ENCODE data around the gene SHC4.

Gene SHC4

DNA sequence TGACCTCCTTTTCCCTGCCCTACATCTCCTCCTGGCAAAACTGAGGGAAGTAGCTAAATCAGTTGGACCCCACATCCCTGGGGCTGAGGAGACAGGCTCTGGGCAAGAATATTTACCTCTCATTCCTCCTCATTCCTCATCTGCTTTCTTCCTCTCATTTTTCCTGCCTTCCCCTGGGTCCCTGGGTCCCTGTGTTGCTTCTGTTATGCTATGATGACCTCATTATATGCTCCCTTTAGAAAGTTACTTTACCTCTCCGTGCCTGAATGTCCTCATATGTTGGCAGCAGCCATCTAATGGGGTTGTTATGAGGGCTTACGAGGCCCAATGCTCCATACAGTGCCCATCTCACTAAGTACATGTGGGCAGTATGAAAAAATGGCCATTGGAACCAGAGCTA is 1.2 kb upstream of the SHC4 start:
- Histone ChIP-seq H3K36me3 (ENCODE audit: control insufficient read depth in 1 of 2, insufficient read depth in 2 of 2, low read depth in 1 of 2, low read length in 2 of 2) (no peaks in the 10 kb centered on the region), H4K8ac (ENCODE audit: low read length) (no peak overlapping the region), H3K9me3 (ENCODE audit: control insufficient read depth, low read length) (no peaks in the 10 kb centered on the region), H3K9ac (ENCODE audit: low read length) (no peak overlapping the region), H2BK15ac (ENCODE audit: low read depth, poor library complexity, severe bottlenecking) (no peak overlapping the region), H2BK12ac (ENCODE audit: low read length in 2 of 2) (peak overlapping the region in 1 of 2 experiments; percentile 40), H3K27me3 (ENCODE audit: control insufficient read depth in 1 of 2, insufficient read depth in 1 of 2, low read length in 2 of 2) (no peaks in the 10 kb centered on the region), H3K14ac (ENCODE audit: low read length in 2 of 2) (no peak overlapping the region), H2BK120ac (ENCODE audit: low read depth, low read length) (no peak overlapping the region), H3K23ac (ENCODE audit: low read length in 2 of 2) (no peak overlapping the region), H3K4me1 (ENCODE audit: control insufficient read depth, insufficient read depth, low read depth, low read length) (peaks cover 8% of the 10 kb centered on the region), H2AFZ (ENCODE audit: low read depth, low read length) (no peak overlapping the region), H3K4ac (ENCODE audit: low read depth in 1 of 2, low read length in 2 of 2) (peak overlapping the region in 1 of 2 experiments; percentile 10), H3K4me3 (ENCODE audit: insufficient read depth in 1 of 2, low read depth in 1 of 2, low read length in 2 of 2) (no peak overlapping the region), H2BK5ac (ENCODE audit: low read depth, low read length, poor library complexity, severe bottlenecking) (no peak overlapping the region), H4K91ac (ENCODE audit: low read length) (no peak overlapping the region), H3K79me1 (replicated peaks; ENCODE audit: low read length, poor library complexity, severe bottlenecking) (no peaks in the 10 kb centered on the region), H3K4me2 (ENCODE audit: low read length, poor library complexity, severe bottlenecking) (no peak overlapping the region), H2AK5ac (ENCODE audit: low read length, severe bottlenecking) (peak overlapping the region; percentile 53), H3K18ac (ENCODE audit: low read depth in 1 of 2, low read length in 2 of 2) (no peak overlapping the region), H3K27ac (ENCODE audit: low read length, poor library complexity, severe bottlenecking) (no peak overlapping the region)
- no peak for DNase-seq
- 69% methylated on average over 2 of the region's 2 CpGs for WGBS

DNA sequence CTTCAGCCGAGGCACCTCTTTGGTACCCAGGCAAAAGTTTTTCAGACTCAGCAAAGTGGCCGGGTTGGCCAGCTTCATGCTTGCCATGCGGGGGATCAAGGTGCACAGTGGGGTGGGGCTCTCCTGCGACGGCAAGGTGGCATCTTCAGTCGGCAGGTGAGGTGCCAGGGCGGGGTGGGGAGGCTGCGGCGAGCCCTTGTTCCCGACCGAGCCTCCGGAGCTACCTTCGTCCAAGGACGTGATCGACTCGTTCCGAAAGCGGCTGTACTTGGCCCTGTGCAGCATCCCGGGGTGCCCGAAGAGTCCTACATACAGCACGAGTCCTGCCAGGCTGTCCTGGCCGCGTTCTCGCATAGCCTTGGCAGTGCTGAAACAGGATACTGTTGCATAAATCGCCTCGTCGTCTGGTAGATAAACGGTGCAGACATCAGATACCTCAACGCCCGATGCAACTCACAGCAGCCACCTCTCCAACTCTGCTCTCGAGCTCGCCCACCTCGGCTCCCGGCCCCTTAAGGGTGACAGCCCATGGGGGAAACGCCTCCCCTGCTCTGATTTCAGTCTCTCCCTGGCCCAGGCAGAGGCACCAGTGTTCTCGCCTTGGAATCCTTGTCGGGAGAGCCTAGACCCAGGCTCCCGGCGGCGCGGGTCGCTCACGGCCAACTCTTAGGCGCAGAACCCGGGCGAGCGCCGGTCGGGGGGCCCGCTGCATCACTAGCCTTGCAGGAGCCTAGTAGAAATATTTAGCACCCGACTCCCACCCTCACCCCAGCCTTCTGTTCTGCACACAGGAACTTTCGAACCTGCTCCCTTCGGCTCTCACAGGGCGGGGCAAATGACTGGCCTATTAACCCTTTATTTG is 826 bp downstream of the SHC4 start:
- peak overlapping the region; percentile 76 for H3K9ac ChIP-seq (ENCODE audit: low read length)
- no peak overlapping the region for H4K91ac ChIP-seq (ENCODE audit: low read length)
- peak overlapping the region; percentile 33 for H4K8ac ChIP-seq (ENCODE audit: low read length)
- peaks cover 0 to 4% of the 10 kb centered on the region in 2 experiments for H3K27me3 ChIP-seq (ENCODE audit: control insufficient read depth in 1 of 2, insufficient read depth in 1 of 2, low read length in 2 of 2)
- H3K14ac ChIP-seq (ENCODE audit: low read length in 2 of 2) = peak overlapping the region in 1 of 2 experiments; percentile 31
- H2AFZ ChIP-seq (ENCODE audit: low read depth, low read length) = peak overlapping the region; percentile 7
- peak overlapping the region; percentile 63 to 80 for H3K4me3 ChIP-seq (ENCODE audit: insufficient read depth in 1 of 2, low read depth in 1 of 2, low read length in 2 of 2)
- peaks cover 8% of the 10 kb centered on the region for H3K4me1 ChIP-seq (ENCODE audit: control insufficient read depth, insufficient read depth, low read depth, low read length)
- H2BK5ac ChIP-seq (ENCODE audit: low read depth, low read length, poor library complexity, severe bottlenecking) = no peak overlapping the region
- H3K23ac ChIP-seq (ENCODE audit: low read length in 2 of 2) = no peak overlapping the region
- no peak overlapping the region for H2AK5ac ChIP-seq (ENCODE audit: low read length, severe bottlenecking)
- no peaks in the 10 kb centered on the region for H3K9me3 ChIP-seq (ENCODE audit: control insufficient read depth, low read length)
- 9% methylated on average over 50 of the region's 54 CpGs for WGBS
- no peak overlapping the region for H2BK120ac ChIP-seq (ENCODE audit: low read depth, low read length)
- no peak overlapping the region for H2BK15ac ChIP-seq (ENCODE audit: low read depth, poor library complexity, severe bottlenecking)
- H2BK12ac ChIP-seq (ENCODE audit: low read length in 2 of 2) = no peak overlapping the region
- H3K36me3 ChIP-seq (ENCODE audit: control insufficient read depth in 1 of 2, insufficient read depth in 2 of 2, low read depth in 1 of 2, low read length in 2 of 2) = no peaks in the 10 kb centered on the region
- peak overlapping the region; percentile 67 for H3K27ac ChIP-seq (ENCODE audit: low read length, poor library complexity, severe bottlenecking)
- H3K4me2 ChIP-seq (ENCODE audit: low read length, poor library complexity, severe bottlenecking) = peak overlapping the region; percentile 93
- no peak overlapping the region for H3K4ac ChIP-seq (ENCODE audit: low read depth in 1 of 2, low read length in 2 of 2)
- DNase-seq = peak; percentile 70
- no peaks in the 10 kb centered on the region for H3K79me1 ChIP-seq (replicated peaks; ENCODE audit: low read length, poor library complexity, severe bottlenecking)
- peak overlapping the region; percentile 29 to 65 for H3K18ac ChIP-seq (ENCODE audit: low read depth in 1 of 2, low read length in 2 of 2)

- WGBS = 82% methylated on average over 3 of the region's 3 CpGs
- no peaks in the 10 kb centered on the region for H3K79me1 ChIP-seq (replicated peaks; ENCODE audit: low read length, poor library complexity, severe bottlenecking)
These were observed 7.8 kb downstream of the SHC4 start for GRCh38 chr15:48955967-48956366.

DNA sequence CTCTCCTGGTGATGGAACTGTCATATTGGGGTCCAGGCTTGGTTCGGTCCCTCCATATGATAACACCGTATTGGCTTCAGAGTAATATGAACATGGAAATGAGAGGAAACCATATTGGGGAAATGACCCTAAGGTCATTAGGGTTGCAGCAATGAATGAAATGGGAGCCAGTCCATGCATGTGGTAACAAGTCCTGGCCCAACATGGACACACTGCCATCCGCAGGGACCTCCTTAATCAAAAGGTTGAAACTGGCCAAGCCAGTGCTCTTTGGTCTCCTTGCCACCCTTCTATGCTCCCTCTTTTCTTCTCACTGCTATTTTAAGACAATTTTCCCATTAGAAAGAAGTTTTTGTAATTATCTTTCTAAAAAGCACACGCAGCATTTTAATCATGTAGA is 8.3 kb downstream of the SHC4 start:
- Histone ChIP-seq H3K23ac (ENCODE audit: low read length in 2 of 2) (no peak overlapping the region), H3K14ac (ENCODE audit: low read length in 2 of 2) (no peak overlapping the region), H2BK120ac (ENCODE audit: low read depth, low read length) (no peak overlapping the region), H3K18ac (ENCODE audit: low read depth in 1 of 2, low read length in 2 of 2) (no peak overlapping the region), H2BK15ac (ENCODE audit: low read depth, poor library complexity, severe bottlenecking) (no peak overlapping the region), H3K9me3 (ENCODE audit: control insufficient read depth, low read length) (no peaks in the 10 kb centered on the region), H3K27me3 (ENCODE audit: control insufficient read depth in 1 of 2, insufficient read depth in 1 of 2, low read length in 2 of 2) (peaks cover 0 to 7% of the 10 kb centered on the region in 2 experiments), H4K91ac (ENCODE audit: low read length) (no peak overlapping the region), H3K9ac (ENCODE audit: low read length) (no peak overlapping the region), H3K36me3 (ENCODE audit: control insufficient read depth in 1 of 2, insufficient read depth in 2 of 2, low read depth in 1 of 2, low read length in 2 of 2) (no peaks in the 10 kb centered on the region), H3K4me1 (ENCODE audit: control insufficient read depth, insufficient read depth, low read depth, low read length) (peaks cover 5% of the 10 kb centered on the region), H3K27ac (ENCODE audit: low read length, poor library complexity, severe bottlenecking) (no peak overlapping the region), H2BK5ac (ENCODE audit: low read depth, low read length, poor library complexity, severe bottlenecking) (no peak overlapping the region), H2AFZ (ENCODE audit: low read depth, low read length) (no peak overlapping the region), H4K8ac (ENCODE audit: low read length) (no peak overlapping the region), H3K4me2 (ENCODE audit: low read length, poor library complexity, severe bottlenecking) (no peak overlapping the region), H2BK12ac (ENCODE audit: low read length in 2 of 2) (no peak overlapping the region), H3K4me3 (ENCODE audit: insufficient read depth in 1 of 2, low read depth in 1 of 2, low read length in 2 of 2) (no peak overlapping the region), H3K4ac (ENCODE audit: low read depth in 1 of 2, low read length in 2 of 2) (no peak overlapping the region), H3K79me1 (replicated peaks; ENCODE audit: low read length, poor library complexity, severe bottlenecking) (no peaks in the 10 kb centered on the region), H2AK5ac (ENCODE audit: low read length, severe bottlenecking) (no peak overlapping the region)
- no peak for DNase-seq
- WGBS = 100% methylated on average over 4 of the region's 4 CpGs

More at GRCh38 chr15:48955967-48956366, 7.8 kb downstream of the SHC4 start:
- H3K9me3 ChIP-seq (ENCODE audit: control insufficient read depth, low read length) = no peaks in the 10 kb centered on the region
- H3K4me1 ChIP-seq (ENCODE audit: control insufficient read depth, insufficient read depth, low read depth, low read length) = peaks cover 5% of the 10 kb centered on the region
- no peak overlapping the region for H4K8ac ChIP-seq (ENCODE audit: low read length)
- no peak overlapping the region for H2BK120ac ChIP-seq (ENCODE audit: low read depth, low read length)
- H3K18ac ChIP-seq (ENCODE audit: low read depth in 1 of 2, low read length in 2 of 2) = no peak overlapping the region
- no peaks in the 10 kb centered on the region for H3K36me3 ChIP-seq (ENCODE audit: control insufficient read depth in 1 of 2, insufficient read depth in 2 of 2, low read depth in 1 of 2, low read length in 2 of 2)
- H3K9ac ChIP-seq (ENCODE audit: low read length) = no peak overlapping the region
- no peak overlapping the region for H3K4ac ChIP-seq (ENCODE audit: low read depth in 1 of 2, low read length in 2 of 2)
- peaks cover 0 to 7% of the 10 kb centered on the region in 2 experiments for H3K27me3 ChIP-seq (ENCODE audit: control insufficient read depth in 1 of 2, insufficient read depth in 1 of 2, low read length in 2 of 2)
- no peak overlapping the region for H3K14ac ChIP-seq (ENCODE audit: low read length in 2 of 2)
- H2BK15ac ChIP-seq (ENCODE audit: low read depth, poor library complexity, severe bottlenecking) = no peak overlapping the region
- no peak overlapping the region for H2BK12ac ChIP-seq (ENCODE audit: low read length in 2 of 2)
- no peak overlapping the region for H3K4me2 ChIP-seq (ENCODE audit: low read length, poor library complexity, severe bottlenecking)
- H3K4me3 ChIP-seq (ENCODE audit: insufficient read depth in 1 of 2, low read depth in 1 of 2, low read length in 2 of 2) = no peak overlapping the region
- H4K91ac ChIP-seq (ENCODE audit: low read length) = no peak overlapping the region
- no peak overlapping the region for H2AK5ac ChIP-seq (ENCODE audit: low read length, severe bottlenecking)
- no peak overlapping the region for H2BK5ac ChIP-seq (ENCODE audit: low read depth, low read length, poor library complexity, severe bottlenecking)
- H3K27ac ChIP-seq (ENCODE audit: low read length, poor library complexity, severe bottlenecking) = no peak overlapping the region
- DNase-seq = no peak
- H3K23ac ChIP-seq (ENCODE audit: low read length in 2 of 2) = no peak overlapping the region
- H2AFZ ChIP-seq (ENCODE audit: low read depth, low read length) = no peak overlapping the region
